ENCODE results near the gene TRIM17.
A peak's percentile ranks its signal among the peaks of the same experiment; 100 is the strongest.

The TRIM17 gene

GRCh38 chr1:228385232-228385631 is 31.4 kb downstream of the TRIM17 start:
- no peak overlapping the region for H3K27ac Mint-ChIP-seq
- H3K27me3 Mint-ChIP-seq = peaks cover 8 to 15% of the 10 kb centered on the region in 2 donors
- H3K36me3 Mint-ChIP-seq (ENCODE audit: insufficient read depth) = no peaks in the 10 kb centered on the region

GRCh38 chr1:228383773-228384172 is 32.9 kb downstream of the TRIM17 start:
- DNase-seq (no peak), ATAC-seq (replicated peaks) (no peak)
- peaks cover 5% of the 10 kb centered on the region in 2 donors for H3K4me1 Mint-ChIP-seq (ENCODE audit: low read depth in 2 of 2)
- H3K9me3 Mint-ChIP-seq = no peaks in the 10 kb centered on the region
- no peak overlapping the region for H3K4me3 Mint-ChIP-seq
- H3K27ac Mint-ChIP-seq = no peak overlapping the region
- H3K27me3 Mint-ChIP-seq = peaks cover 23 to 29% of the 10 kb centered on the region in 2 donors
- H3K36me3 Mint-ChIP-seq (ENCODE audit: insufficient read depth) = no peaks in the 10 kb centered on the region

More at GRCh38 chr1:228385232-228385631, 31.4 kb downstream of the TRIM17 start:
- no peaks in the 10 kb centered on the region for H3K4me1 Mint-ChIP-seq (ENCODE audit: low read depth in 2 of 2)
- H3K9me3 Mint-ChIP-seq = no peaks in the 10 kb centered on the region
- no peak for ATAC-seq (replicated peaks)
- DNase-seq = no peak
- no peak overlapping the region for H3K4me3 Mint-ChIP-seq

GRCh38 chr1:228381356-228381755 is 35.3 kb downstream of the TRIM17 start:
- ATAC-seq (replicated peaks) (no peak), DNase-seq (no peak)
- H3K4me1 Mint-ChIP-seq (ENCODE audit: low read depth in 2 of 2) = peaks cover 6% of the 10 kb centered on the region in 2 donors
- H3K27ac Mint-ChIP-seq = no peak overlapping the region
- H3K36me3 Mint-ChIP-seq (ENCODE audit: insufficient read depth) = no peaks in the 10 kb centered on the region
- no peak overlapping the region for H3K4me3 Mint-ChIP-seq
- H3K27me3 Mint-ChIP-seq = peaks cover 26 to 40% of the 10 kb centered on the region in 2 donors
- no peaks in the 10 kb centered on the region for H3K9me3 Mint-ChIP-seq

- Mint-ChIP-seq H3K4me1 (ENCODE audit: low read depth in 2 of 2) (peaks cover 6% of the 10 kb centered on the region in 2 donors), H3K9me3 (no peaks in the 10 kb centered on the region), H3K27ac (no peak overlapping the region), H3K27me3 (peaks cover 26 to 40% of the 10 kb centered on the region in 2 donors), H3K4me3 (peak overlapping the region in 1 of 2 donors; percentile 85), H3K36me3 (ENCODE audit: insufficient read depth) (no peaks in the 10 kb centered on the region)
- ATAC-seq (replicated peaks) = no peak
- DNase-seq = no peak
Measured at GRCh38 chr1:228379666-228380065, 37.0 kb downstream of the TRIM17 start.

GRCh38 chr1:228378873-228379460 is 37.7 kb downstream of the TRIM17 start:
- ATAC-seq (replicated peaks) = no peak
- peak overlapping the region; percentile 84 to 85 for H3K4me3 Mint-ChIP-seq
- H3K36me3 Mint-ChIP-seq (ENCODE audit: insufficient read depth) = no peaks in the 10 kb centered on the region
- no peak for DNase-seq
- peaks cover 6% of the 10 kb centered on the region in 2 donors for H3K4me1 Mint-ChIP-seq (ENCODE audit: low read depth in 2 of 2)
- H3K9me3 Mint-ChIP-seq = no peaks in the 10 kb centered on the region
- H3K27me3 Mint-ChIP-seq = peaks cover 26 to 41% of the 10 kb centered on the region in 2 donors
- H3K27ac Mint-ChIP-seq = peak overlapping the region in 1 of 2 donors; percentile 26

- DNase-seq (peak in 2 of 3 experiments; percentile 11 to 14), ATAC-seq (replicated peaks) (peak; percentile 54)
- Mint-ChIP-seq H3K27me3 (peaks cover 23 to 46% of the 10 kb centered on the region in 2 donors), H3K27ac (no peak overlapping the region), H3K9me3 (no peaks in the 10 kb centered on the region), H3K4me3 (peak overlapping the region; percentile 84 to 85), H3K4me1 (ENCODE audit: low read depth in 2 of 2) (peaks cover 6% of the 10 kb centered on the region in 2 donors), H3K36me3 (ENCODE audit: insufficient read depth) (no peaks in the 10 kb centered on the region)
Measured at GRCh38 chr1:228378090-228378872, 38.4 kb downstream of the TRIM17 start.

GRCh38 chr1:228377664-228378089 is 39.0 kb downstream of the TRIM17 start:
- Mint-ChIP-seq H3K9me3 (no peaks in the 10 kb centered on the region), H3K36me3 (ENCODE audit: insufficient read depth) (no peaks in the 10 kb centered on the region), H3K27ac (no peak overlapping the region), H3K4me3 (peak overlapping the region in 1 of 2 donors; percentile 25), H3K27me3 (peaks cover 21 to 44% of the 10 kb centered on the region in 2 donors), H3K4me1 (ENCODE audit: low read depth in 2 of 2) (peaks cover 6 to 7% of the 10 kb centered on the region in 2 donors)
- ATAC-seq (replicated peaks) = no peak
- DNase-seq = no peak

- Mint-ChIP-seq H3K4me3 (peak overlapping the region in 1 of 2 donors; percentile 25), H3K36me3 (ENCODE audit: insufficient read depth) (no peaks in the 10 kb centered on the region), H3K9me3 (no peaks in the 10 kb centered on the region), H3K4me1 (ENCODE audit: low read depth in 2 of 2) (peaks cover 6 to 7% of the 10 kb centered on the region in 2 donors), H3K27ac (no peak overlapping the region), H3K27me3 (peaks cover 21 to 39% of the 10 kb centered on the region in 2 donors)
- DNase-seq = no peak
- ATAC-seq (replicated peaks) = no peak
Measured at GRCh38 chr1:228376651-228377631, 39.7 kb downstream of the TRIM17 start.

- H3K4me1 Mint-ChIP-seq (ENCODE audit: low read depth in 2 of 2) = peaks cover 6 to 7% of the 10 kb centered on the region in 2 donors
- no peaks in the 10 kb centered on the region for H3K36me3 Mint-ChIP-seq (ENCODE audit: insufficient read depth)
- DNase-seq (no peak), ATAC-seq (replicated peaks) (no peak)
- H3K4me3 Mint-ChIP-seq = no peak overlapping the region
- peaks cover 21 to 39% of the 10 kb centered on the region in 2 donors for H3K27me3 Mint-ChIP-seq
- H3K9me3 Mint-ChIP-seq = no peaks in the 10 kb centered on the region
- H3K27ac Mint-ChIP-seq = no peak overlapping the region
Measured at GRCh38 chr1:228376262-228376628, 40.4 kb downstream of the TRIM17 start.

GRCh38 chr1:228375578-228376261 is 40.9 kb downstream of the TRIM17 start:
- Mint-ChIP-seq H3K9me3 (no peaks in the 10 kb centered on the region), H3K4me3 (no peak overlapping the region), H3K4me1 (ENCODE audit: low read depth in 2 of 2) (peaks cover 6 to 7% of the 10 kb centered on the region in 2 donors), H3K27ac (no peak overlapping the region), H3K36me3 (ENCODE audit: insufficient read depth) (no peaks in the 10 kb centered on the region), H3K27me3 (peaks cover 21 to 39% of the 10 kb centered on the region in 2 donors)
- no peak for DNase-seq
- ATAC-seq (replicated peaks) = no peak

- DNase-seq (no peak), ATAC-seq (replicated peaks) (no peak)
- peaks cover 15 to 35% of the 10 kb centered on the region in 2 donors for H3K27me3 Mint-ChIP-seq
- H3K27ac Mint-ChIP-seq = no peak overlapping the region
- H3K9me3 Mint-ChIP-seq = no peaks in the 10 kb centered on the region
- H3K4me3 Mint-ChIP-seq = no peak overlapping the region
- H3K4me1 Mint-ChIP-seq (ENCODE audit: low read depth in 2 of 2) = peaks cover 6 to 7% of the 10 kb centered on the region in 2 donors
- H3K36me3 Mint-ChIP-seq (ENCODE audit: insufficient read depth) = no peaks in the 10 kb centered on the region
Measured at GRCh38 chr1:228374711-228375577, 41.7 kb downstream of the TRIM17 start.
